SK-N-MC (cell line): Measurements from ENCODE around the gene TMEM248.

ENCODE experiments used
- EZH2 ChIP-seq: fragments of 200-600 bp; sonication (generic); IDR thresholded peaks from one replicate; pipeline ENCODE4 v1.6.1; 2017; ENCODE audit warnings: antibody characterized with exemption
- FOXP2 ChIP-seq: optimal IDR thresholded peaks from 2 replicates; pipeline ENCODE3; 2011; ENCODE audit warnings: mild to moderate bottlenecking, moderate library complexity; ENCODE audit not compliant: insufficient read depth; ENCODE audit errors: extremely low read length, control extremely low read depth
- POLR2AphosphoS5 ChIP-seq: IDR thresholded peaks from 2 replicates; pipeline ENCODE4 v1.6.1; 2012; ENCODE audit warnings: mild to moderate bottlenecking, low read depth, low read length, borderline replicate concordance

DNA sequence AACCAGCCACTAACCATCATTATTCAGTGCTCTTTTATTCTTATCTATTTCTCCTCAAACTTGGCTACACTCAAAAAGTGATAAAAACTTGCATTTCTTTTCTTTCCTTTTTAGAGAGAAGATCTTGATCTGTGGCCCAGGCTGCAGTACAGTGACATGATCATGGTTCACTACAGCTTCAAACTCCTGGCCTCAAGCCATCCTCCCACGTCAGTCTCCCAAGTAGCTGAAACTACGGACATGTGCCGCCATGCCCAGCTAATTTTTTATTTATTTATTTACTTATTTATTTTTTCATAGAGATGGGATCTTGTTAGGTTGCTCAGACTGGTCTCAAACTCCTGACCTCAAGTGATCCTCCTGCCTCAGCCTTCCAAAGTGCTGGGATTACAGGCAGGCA, 24.6 kb upstream of the TMEM248 start:
- TF ChIP-seq POLR2AphosphoS5: no peak
- TF ChIP-seq EZH2: no peak
- no peak for TF ChIP-seq FOXP2
